ENCODE results near the gene ROMO1. TPM values are rescaled to one million over a fixed set of nuclear protein-coding genes. Genes with fewer than 3 reads are reported as not detected.

Gene ROMO1
- total and polyA plus RNA-seq, 10 of the 15 experiments (the other 5 are each of a cell fraction or from before 2014, with no cell fraction given): 23.2 to 631 (median 352) TPM

DNA sequence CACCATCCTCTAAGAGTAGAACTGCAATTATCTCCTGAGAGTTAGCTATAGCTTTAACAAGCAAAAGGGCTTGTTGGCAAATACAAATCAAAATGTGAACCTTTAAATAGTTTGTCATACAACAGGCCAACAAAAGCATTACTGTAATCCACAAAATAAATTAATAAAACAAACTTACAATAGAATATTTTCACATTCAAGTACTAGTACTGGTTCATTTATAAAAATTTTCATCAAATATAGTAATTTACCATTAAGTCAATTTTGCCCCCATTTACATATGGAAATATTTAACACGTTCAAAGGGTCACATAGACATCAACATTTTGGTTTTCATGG, 33.4 kb downstream of the ROMO1 start:
- in situ Hi-C loops (cut with MboI): no loop called here
- TF ChIP-seq GATAD2B (conservative IDR thresholded peaks at IDR 0.05; ENCODE audit: low read depth): no peak
- no peak for TF ChIP-seq POLR2A (IDR thresholded peaks at IDR 0.05; ENCODE audit: low read depth, low read length)
- no peak for TF ChIP-seq STAT3 (IDR thresholded peaks at IDR 0.05; ENCODE audit: low read depth, low read length)
- TF ChIP-seq, protein P1, sequence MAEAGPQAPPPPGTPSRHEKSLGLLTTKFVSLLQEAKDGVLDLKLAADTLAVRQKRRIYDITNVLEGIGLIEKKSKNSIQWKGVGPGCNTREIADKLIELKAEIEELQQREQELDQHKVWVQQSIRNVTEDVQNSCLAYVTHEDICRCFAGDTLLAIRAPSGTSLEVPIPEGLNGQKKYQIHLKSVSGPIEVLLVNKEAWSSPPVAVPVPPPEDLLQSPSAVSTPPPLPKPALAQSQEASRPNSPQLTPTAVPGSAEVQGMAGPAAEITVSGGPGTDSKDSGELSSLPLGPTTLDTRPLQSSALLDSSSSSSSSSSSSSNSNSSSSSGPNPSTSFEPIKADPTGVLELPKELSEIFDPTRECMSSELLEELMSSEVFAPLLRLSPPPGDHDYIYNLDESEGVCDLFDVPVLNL (IDR thresholded peaks at IDR 0.05; ENCODE audit: low read depth, low read length): no peak
- TF ChIP-seq, protein P2, sequence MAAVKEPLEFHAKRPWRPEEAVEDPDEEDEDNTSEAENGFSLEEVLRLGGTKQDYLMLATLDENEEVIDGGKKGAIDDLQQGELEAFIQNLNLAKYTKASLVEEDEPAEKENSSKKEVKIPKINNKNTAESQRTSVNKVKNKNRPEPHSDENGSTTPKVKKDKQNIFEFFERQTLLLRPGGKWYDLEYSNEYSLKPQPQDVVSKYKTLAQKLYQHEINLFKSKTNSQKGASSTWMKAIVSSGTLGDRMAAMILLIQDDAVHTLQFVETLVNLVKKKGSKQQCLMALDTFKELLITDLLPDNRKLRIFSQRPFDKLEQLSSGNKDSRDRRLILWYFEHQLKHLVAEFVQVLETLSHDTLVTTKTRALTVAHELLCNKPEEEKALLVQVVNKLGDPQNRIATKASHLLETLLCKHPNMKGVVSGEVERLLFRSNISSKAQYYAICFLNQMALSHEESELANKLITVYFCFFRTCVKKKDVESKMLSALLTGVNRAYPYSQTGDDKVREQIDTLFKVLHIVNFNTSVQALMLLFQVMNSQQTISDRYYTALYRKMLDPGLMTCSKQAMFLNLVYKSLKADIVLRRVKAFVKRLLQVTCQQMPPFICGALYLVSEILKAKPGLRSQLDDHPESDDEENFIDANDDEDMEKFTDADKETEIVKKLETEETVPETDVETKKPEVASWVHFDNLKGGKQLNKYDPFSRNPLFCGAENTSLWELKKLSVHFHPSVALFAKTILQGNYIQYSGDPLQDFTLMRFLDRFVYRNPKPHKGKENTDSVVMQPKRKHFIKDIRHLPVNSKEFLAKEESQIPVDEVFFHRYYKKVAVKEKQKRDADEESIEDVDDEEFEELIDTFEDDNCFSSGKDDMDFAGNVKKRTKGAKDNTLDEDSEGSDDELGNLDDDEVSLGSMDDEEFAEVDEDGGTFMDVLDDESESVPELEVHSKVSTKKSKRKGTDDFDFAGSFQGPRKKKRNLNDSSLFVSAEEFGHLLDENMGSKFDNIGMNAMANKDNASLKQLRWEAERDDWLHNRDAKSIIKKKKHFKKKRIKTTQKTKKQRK (IDR thresholded peaks at IDR 0.05; ENCODE audit: low read depth, low read length): no peak
- TF ChIP-seq POLR2AphosphoS2 (IDR thresholded peaks at IDR 0.05; ENCODE audit: low read depth, low read length): no peak
- TF ChIP-seq ZNF384 (IDR thresholded peaks at IDR 0.05; ENCODE audit: borderline replicate concordance, low read depth, low read length): no peak
- no peak for TF ChIP-seq CHD2 (IDR thresholded peaks at IDR 0.05; ENCODE audit: borderline replicate concordance, low read depth, low read length)
- TF ChIP-seq, protein P3, sequence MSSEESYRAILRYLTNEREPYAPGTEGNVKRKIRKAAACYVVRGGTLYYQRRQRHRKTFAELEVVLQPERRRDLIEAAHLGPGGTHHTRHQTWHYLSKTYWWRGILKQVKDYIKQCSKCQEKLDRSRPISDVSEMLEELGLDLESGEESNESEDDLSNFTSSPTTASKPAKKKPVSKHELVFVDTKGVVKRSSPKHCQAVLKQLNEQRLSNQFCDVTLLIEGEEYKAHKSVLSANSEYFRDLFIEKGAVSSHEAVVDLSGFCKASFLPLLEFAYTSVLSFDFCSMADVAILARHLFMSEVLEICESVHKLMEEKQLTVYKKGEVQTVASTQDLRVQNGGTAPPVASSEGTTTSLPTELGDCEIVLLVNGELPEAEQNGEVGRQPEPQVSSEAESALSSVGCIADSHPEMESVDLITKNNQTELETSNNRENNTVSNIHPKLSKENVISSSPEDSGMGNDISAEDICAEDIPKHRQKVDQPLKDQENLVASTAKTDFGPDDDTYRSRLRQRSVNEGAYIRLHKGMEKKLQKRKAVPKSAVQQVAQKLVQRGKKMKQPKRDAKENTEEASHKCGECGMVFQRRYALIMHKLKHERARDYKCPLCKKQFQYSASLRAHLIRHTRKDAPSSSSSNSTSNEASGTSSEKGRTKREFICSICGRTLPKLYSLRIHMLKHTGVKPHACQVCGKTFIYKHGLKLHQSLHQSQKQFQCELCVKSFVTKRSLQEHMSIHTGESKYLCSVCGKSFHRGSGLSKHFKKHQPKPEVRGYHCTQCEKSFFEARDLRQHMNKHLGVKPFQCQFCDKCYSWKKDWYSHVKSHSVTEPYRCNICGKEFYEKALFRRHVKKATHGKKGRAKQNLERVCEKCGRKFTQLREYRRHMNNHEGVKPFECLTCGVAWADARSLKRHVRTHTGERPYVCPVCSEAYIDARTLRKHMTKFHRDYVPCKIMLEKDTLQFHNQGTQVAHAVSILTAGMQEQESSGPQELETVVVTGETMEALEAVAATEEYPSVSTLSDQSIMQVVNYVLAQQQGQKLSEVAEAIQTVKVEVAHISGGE (CRISPR knock-in tag; IDR thresholded peaks at IDR 0.05): no peak
- TF ChIP-seq, protein P4, sequence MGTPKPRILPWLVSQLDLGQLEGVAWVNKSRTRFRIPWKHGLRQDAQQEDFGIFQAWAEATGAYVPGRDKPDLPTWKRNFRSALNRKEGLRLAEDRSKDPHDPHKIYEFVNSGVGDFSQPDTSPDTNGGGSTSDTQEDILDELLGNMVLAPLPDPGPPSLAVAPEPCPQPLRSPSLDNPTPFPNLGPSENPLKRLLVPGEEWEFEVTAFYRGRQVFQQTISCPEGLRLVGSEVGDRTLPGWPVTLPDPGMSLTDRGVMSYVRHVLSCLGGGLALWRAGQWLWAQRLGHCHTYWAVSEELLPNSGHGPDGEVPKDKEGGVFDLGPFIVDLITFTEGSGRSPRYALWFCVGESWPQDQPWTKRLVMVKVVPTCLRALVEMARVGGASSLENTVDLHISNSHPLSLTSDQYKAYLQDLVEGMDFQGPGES (IDR thresholded peaks at IDR 0.05): no peak
- TF ChIP-seq BMI1 (IDR thresholded peaks at IDR 0.05; ENCODE audit: borderline replicate concordance): no peak
- TF ChIP-seq NBN (IDR thresholded peaks at IDR 0.05): no peak
- TF ChIP-seq FOS (IDR thresholded peaks at IDR 0.05; ENCODE audit: borderline replicate concordance, extremely low read depth, insufficient read length): no peak
- TF ChIP-seq TCF7 (IDR thresholded peaks at IDR 0.05; ENCODE audit: borderline replicate concordance): no peak
- no peak for TF ChIP-seq BRCA1 (IDR thresholded peaks at IDR 0.05; ENCODE audit: low read depth, low read length)
- TF ChIP-seq EZH2 (IDR thresholded peaks at IDR 0.05; ENCODE audit: borderline replicate concordance, control insufficient read depth, low read depth, low read length): no peak
- H3K9me3 ChIP-seq (replicated peaks; ENCODE audit: control insufficient read depth, insufficient read depth, low read length): no peaks in the 10 kb centered on the region
- POLR2A ChIA-PET: interaction anchor here (0.6 to 0.8 kb wide), 2 partner anchors 11 to 324 kb away, joined by 4 read pairs; no protein-coding TSS in a partner anchor
- no TSS peak for BruUV-seq (replicated peaks)
- H3K4me3 ChIP-seq: no peak overlapping the region
- H3K27me3 ChIP-seq (replicated peaks in 1 of 2; ENCODE audit: control insufficient read depth in 2 of 2, insufficient read depth in 2 of 2, low read length in 1 of 2): no peaks in the 10 kb centered on the region
- H4K20me1 ChIP-seq (ENCODE audit: control insufficient read depth, insufficient read depth): peaks cover 16% of the 10 kb centered on the region
- CTCF ChIA-PET: interaction anchor here (1.0 kb wide), 1 partner anchor 9 kb away, joined by 3 read pairs; the partner anchor contains the start of gene RBM39
- RAD21 ChIA-PET (ENCODE audit: unreplicated experiment): no interaction called here
- H3K4me2 ChIP-seq (ENCODE audit: control insufficient read depth, insufficient read depth): no peak overlapping the region
- peaks cover 8 to 40% of the 10 kb centered on the region in 2 experiments for H3K36me3 ChIP-seq (ENCODE audit: control insufficient read depth in 2 of 2, insufficient read depth in 2 of 2, low read length in 1 of 2)
- H3K79me2 ChIP-seq (ENCODE audit: control insufficient read depth, insufficient read depth, low read length): peaks cover 87% of the 10 kb centered on the region
- H3K9ac ChIP-seq (ENCODE audit: control insufficient read depth, insufficient read depth, low read length): no peak overlapping the region
- no peak overlapping the region for H2AFZ ChIP-seq (ENCODE audit: control insufficient read depth, low read depth, low read length)
- intact Hi-C loops (cut with micrococcal nuclease; ENCODE audit: unreplicated experiment): loop anchor here (10.0 kb wide), 1 partner anchor 152 kb away; no protein-coding TSS in a partner anchor
- FAIRE-seq: no peak
- no peak for DNase-seq (ENCODE audit: low read depth, low spot score)
- WGBS (ENCODE audit: insufficient coverage, insufficient replicate concordance, low lambda C conversion rate, missing lambda C conversion rate): 30% methylated on average over 1 of the region's 1 CpG
- SMC1A ChIA-PET (ENCODE audit: uncharacterized antibody, unreplicated experiment): interaction anchor here (0.8 kb wide), 1 partner anchor 10 kb away, joined by 3 read pairs; no protein-coding TSS in a partner anchor
- no peak overlapping the region for H3K27ac ChIP-seq (ENCODE audit: control insufficient read depth, insufficient read depth)
- H3K4me1 ChIP-seq (ENCODE audit: control insufficient read depth, insufficient read depth, low read length): no peaks in the 10 kb centered on the region
- ATAC-seq: no peak

All from GM12878 (cell line).